Ecto neural progenitor cell (in vitro differentiated cells): ENCODE measurements around the gene EPHB1.
"Not testable (repeated sequence)": the region's sequence is repeated elsewhere in the genome, so short reads cannot be mapped to it uniquely, and the experiment has no call there.

ENCODE experiments used
- DNase-seq: peaks from one replicate; pipeline ENCODE4 v3.0.0-alpha.2; 2018; ENCODE audit warnings: low spot score

Gene EPHB1

DNA sequence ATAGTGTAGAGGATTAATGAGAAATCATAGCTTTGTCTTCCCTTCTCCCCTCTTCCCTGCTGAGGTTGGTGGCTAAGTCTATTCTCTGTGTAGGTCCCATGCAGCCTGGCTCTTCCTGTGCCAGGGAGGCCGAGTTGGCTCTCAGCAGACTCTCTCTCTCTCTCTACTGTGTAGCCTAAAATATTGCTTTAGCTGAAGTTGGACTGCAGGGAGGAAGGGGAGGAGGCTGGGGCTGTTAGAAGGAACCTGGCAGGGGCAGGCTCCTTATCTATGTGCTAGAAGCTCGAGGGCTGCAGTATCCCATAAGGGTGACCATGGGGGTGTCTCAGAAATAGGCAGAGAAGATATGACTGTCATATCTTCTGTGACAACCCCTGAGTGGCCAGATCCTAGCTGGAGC lies 160.8 kb downstream of the EPHB1 start:
- no peak for DNase-seq

DNA sequence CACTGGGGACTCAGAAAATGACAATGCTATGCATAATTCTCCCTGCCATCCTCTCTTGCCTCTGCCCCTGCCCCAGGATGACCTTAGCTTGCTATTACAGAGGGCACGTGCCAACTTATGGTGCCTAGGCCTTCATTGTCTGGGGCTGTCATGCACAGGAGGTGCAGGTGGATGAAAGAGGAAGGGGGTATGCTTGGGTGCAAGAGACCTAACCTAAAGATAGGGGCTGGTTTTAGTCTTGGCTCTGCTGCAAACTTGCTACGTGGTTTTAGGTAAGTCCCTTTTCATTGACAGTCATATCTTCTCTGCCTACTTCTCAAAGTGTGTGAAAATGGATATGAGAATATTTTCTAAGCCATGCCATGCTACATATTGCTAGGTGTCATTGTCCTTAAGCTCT lies 161.3 kb downstream of the EPHB1 start:
- no peak for DNase-seq

DNA sequence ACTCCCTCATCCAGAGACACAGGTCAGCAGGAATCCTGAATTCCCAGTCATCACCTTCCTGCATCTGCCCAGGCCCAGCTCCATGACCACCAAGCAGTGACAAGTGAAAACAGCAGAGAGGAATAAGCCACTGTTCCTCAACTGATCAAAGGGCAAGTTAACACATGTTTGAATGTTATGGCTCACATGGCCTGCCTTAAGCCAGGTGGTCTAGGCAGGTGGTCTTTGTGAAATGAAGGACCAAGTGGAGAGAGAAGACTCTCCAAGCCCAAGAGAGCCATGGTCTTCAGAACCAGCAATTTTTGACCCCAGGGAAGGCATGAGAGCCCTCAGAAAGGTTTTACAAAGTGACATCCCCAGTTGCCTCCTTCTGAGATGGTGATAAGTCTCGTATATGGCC lies 161.8 kb downstream of the EPHB1 start:
- DNase-seq, result no peak

DNA sequence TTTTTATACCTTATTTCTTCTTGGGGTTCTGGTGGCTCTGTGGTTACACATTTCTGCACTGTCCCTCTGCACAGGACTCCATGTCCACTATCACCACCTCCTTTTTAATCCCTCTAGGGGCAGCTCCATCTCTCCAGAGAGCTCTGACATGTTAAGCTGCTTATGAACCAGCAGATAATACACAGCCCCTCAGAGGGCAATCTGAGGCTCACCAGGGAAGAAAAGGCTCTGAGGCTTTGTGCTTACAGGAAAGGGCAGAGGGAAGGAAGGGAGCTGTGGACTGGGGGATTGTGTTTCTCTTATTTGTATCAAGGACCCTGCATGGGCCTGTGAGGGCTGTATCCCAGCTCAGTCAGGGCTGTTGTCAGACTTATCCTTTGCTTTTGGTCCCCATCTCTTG lies 164.5 kb downstream of the EPHB1 start:
- no peak for DNase-seq

DNA sequence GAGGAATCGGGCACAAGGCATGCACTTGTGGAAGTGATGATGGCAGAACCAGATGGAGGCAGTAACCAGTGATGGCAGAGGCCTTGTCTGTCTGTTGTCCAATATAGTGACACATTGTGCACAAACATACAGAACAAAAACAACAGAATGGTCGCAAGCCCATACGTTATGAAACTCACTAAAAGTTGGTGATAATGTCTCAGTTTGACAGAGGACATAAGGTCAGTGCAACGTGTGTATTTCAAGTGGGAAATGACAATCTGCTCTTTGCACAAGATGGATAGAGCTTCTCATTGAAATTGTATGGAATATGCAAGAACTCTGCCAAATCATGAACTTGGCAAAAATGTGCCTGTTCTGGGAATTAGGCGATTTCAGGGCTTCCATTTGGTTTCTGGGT lies 169.2 kb downstream of the EPHB1 start:
- no peak for DNase-seq

DNA sequence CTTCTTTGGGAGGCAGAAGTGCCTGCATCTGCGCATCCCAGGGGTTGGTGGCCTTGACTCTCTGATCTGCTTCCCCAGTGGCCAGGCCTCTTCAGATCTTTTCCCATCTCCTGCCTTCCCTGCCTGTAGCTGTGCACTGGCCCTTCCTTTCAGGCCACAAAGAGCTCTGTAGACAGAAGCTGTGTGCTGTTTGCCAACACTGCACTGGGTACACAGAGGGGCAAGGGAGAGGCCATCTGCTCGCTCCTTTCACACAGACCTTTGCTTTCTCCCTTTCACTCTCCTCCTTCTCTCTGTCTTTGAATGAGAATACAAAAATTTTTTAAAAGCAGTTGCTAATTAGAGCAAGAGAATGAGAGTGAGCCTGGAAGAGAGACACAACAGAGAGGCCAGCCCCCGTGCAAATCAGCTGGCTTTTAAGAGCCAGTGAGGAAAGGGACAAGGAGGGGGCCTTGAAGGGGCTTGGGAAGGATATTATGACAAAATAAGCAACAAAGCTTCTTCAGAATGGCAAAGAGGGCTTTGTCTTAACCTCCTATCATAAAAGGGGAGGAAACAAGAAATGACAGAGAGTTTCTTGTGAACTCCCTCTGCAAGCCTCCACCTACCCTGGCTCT lies 170.9 kb downstream of the EPHB1 start:
- no peak for DNase-seq

DNA sequence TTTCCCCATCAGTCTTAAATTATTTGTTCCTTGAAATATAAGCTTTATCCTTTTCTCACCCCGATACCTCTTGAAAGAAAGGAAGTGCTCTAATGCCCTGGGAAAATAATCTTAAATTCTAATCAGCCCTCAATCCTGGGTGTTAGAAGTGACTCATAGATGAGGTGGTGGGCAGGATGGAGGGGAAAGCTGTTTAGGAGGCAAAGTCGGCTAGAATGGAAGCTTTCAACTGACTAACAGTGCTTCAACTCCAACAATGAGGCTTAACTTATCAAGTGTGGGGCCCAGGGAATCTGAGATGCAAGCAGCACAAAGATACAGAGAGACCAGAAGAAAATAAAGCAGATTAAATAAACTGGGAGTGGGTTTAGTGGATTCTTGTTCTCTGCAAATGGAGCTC lies 175.8 kb downstream of the EPHB1 start:
- DNase-seq, result peak; percentile 45

DNA sequence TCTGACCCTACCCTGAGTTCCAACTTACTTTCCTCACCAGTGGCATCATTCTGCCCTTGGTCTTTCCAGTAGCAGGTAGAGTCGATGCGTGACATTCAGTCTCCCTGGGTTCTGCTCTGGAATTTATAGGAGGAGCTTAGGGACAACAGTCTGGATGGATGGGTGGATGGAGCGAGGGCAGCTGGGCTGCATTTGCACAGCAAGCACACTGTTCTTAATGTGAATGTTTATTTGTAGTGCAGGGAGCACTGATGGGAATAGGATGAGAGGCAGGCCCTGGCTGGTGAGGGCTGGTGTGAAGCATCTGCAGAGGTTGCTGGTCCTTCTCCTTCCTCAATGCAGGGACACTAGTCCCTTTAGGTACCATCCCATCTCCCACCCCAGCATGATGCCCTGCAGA lies 176.2 kb downstream of the EPHB1 start:
- peak; percentile 56 for DNase-seq

DNA sequence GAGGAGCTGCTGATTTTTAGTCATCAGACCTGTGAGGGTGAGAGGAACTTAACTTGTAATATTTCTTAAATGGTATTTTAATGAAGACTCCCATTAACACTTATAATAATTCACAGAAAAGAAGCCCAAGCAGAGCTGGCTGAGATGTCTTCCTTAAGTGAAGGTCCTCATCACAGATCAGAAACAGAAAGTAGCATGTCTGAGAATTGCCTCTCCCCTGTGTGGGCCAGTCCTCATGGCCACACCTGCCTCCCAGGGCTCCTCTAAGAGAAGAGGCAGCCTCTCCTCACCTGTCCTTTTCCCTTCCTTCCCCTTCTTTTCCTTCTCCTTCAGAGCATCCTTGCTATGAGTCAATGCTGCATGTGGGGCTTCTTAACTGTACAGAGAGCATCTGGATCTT lies 176.8 kb downstream of the EPHB1 start:
- DNase-seq, result not testable (repeated sequence)

DNA sequence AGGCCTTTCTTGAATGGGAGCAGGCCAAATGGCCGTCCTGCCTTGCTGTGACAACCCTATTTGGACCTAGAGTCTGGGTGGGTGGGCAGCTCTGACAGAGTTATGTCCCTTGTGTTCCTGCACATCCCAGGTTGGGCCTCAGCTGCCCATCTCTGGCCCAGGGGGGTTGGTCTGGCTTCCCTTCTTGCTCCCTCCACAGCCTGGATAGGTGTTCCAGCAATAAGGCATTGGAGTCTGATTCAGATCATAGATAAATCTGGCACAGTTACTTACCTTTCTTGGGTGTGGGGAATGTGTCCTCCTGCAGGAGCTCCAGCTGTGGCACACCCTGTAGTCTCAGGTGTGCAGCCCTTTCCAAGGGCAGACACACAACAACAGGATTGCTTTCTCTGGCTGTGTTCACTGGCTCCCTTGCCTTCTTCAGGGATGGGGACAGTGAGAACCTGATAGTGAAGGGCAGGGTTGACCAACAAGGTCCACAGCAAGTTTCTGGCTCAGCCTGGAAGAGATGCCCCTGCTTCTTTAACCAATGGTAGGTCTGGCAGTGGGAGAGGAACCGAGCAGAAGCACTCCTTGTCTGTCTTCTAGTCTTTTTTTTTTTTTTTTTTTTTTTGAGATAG lies 177.9 kb downstream of the EPHB1 start:
- no peak for DNase-seq

DNA sequence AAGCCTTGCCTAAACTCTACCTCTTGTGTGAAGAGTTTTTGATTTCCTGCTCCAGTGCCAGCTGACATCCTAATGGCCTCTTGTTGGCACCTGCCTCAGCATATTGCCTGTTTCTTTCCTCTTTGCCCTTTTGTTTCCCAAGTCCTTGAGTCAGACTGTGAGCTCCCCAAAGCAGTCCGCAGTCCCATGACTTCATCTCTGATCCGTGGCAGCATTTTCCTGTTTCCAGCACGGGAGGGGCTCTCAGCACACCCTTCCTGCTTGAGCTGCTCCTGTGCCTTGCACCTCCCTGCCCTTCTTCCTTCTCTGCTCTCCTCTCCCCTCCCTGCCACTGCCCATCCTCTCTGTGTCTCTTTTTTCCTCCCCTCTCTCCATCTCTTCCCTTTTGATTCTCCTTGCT lies 179.6 kb downstream of the EPHB1 start:
- DNase-seq, result no peak

DNA sequence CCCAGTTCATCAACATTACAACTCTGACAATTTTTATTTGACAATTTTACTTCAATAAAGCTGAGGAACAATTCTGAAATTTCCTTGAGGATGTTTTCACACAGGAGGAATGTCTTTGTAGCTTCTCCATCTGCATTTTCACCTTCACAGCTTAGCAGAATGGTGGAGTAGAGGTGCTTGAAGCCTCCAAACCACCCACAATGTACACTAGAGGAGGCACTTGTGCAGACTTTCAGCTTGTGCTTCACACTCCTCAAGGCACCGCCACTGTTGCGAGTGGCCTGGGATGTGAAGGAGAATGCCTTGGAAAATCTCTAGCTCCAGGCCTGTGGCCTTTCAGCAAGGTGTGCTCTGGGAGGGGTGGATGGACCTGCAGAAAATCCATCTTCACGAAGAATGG lies 181.9 kb downstream of the EPHB1 start:
- no peak for DNase-seq

DNA sequence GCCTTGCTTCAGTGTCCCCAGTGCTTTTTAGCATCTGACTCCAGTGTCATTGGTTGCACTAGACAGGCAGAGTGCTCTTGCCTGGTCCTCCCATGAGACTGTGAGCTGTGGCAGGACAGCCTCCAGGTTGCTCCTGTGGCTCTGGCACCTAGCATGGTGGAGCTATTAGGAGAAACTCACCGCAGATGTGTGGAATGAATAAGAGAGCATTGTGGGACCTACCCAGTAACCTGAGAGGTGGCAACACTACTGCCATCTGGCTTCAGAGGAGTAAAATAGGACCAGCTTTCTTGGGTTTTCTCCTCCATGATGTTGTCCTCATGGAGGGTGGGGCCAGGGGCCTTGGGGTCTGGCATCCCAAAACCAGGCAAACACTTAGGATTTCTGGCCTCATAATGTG lies 183.6 kb downstream of the EPHB1 start:
- no peak for DNase-seq

DNA sequence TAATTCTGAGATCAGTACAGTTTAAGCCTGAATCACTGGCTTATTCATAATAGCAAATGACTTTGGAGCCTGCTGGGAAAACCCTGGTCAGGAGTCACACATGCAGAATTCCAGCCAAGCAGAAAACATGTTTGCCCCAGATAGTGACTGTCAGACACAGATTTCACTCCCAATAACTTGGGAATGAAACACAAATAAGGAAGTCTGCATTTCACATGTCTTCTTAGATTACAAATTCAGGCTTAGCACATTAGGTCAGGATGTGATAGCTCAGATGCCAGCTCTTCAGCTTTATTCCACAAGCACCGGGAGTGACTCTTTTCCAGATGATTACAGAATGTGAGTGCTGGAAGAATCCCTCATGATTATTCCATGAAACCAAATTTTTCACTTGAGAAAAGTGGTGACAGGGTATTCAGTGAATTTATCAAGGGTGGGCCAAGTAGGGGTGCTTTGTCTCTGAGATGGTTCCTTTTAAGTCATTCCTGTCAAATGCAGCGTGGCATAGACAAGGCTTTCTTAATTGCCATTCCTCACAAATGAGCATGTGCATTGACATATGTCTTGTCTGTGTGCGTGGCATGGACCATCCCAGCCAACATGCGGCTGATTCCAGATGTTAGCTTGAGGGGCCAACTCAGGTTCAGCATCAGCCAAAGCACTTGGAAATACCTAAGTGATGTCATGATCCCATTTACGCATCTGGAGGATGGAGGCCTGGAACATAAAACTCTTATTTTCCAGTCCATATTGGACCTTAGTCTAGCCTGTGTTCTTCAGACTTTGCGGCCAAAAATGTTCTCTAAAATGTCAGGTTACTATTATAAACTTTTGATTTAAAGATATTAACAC lies 191.0 kb downstream of the EPHB1 start:
- DNase-seq, result no peak

DNA sequence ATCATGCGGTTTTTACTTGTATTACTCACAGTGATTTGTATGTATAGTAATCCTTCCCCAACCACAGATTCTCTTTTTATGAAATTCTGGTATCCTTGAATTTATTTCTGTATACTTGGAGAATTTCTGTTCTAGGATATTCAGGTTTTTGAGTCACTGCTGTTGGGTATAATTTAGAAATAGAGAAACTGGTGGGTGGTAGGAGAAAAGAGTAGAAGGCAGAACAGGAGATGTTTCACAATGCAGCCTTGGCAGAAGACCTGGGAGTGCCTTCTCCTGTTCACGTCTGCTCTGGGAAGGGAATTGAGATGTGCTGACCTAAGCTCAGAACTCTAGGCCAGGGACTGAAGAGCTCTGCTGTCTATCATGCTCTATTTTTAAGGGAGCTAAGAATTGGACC lies 193.6 kb downstream of the EPHB1 start:
- DNase-seq, result no peak

DNA sequence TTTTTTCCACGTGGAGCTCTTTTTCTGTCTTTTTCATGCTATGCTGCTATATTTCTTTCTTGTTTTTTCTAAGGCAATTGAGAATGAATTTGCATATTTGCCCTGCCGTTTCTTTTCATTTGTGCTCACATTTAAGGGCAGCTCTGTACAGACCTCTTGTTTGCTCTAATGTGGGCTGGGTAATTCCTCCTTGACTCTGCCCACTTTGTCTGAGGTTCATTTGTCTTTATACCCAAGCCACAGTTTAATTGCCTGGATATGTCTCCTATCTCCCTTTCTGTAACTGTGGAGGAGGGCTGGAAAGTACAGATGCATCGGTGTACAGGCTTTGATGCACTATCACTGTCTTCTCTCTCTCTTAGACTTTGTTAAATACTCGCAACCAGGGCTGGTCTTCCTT lies 195.9 kb downstream of the EPHB1 start:
- no peak for DNase-seq

DNA sequence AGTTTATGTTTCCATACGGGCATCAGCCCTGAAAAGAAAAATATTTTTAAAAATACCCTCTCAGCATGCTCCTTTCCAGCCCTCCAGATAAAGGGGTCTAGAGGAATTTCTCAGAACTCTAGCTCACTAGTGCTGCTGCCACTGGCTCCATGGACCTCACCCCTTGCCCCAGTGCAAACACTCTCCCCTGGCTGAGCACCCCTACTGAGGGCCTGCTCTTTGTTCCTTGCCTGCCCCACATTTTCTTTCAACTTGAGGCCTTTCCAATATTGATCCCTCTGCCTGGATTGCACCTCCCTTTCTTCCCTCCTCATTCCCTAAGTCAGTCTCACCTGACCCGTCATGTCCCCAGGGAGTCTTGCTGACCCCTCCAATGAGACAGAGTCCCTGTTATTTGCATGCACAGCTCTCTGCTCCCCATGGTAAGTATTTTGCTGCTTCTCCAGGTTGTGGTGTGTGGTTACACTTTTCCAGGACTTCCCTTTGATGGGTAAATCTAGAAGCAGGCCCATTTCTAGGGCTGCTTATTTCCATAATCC lies 196.5 kb downstream of the EPHB1 start:
- DNase-seq, result no peak

DNA sequence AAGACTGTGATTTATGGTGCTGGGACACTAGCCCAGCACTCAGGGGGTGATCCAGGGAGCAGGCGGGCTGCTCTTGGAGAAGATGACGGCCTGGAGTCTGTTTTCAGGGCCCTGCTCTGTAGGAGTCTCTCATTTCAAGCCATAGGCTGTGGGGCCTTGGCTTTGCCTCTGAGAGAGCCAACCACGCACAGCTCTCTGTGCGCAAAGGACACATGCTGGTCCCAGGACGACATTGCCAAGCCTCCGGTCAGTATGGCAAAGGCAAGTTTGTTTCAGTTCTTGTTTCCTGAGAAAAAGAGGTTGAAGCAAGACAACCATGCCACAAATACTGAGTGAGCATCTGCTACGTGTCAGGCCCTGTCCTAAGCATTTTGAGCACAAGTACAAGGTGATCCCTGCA lies 197.1 kb downstream of the EPHB1 start:
- no peak for DNase-seq

DNA sequence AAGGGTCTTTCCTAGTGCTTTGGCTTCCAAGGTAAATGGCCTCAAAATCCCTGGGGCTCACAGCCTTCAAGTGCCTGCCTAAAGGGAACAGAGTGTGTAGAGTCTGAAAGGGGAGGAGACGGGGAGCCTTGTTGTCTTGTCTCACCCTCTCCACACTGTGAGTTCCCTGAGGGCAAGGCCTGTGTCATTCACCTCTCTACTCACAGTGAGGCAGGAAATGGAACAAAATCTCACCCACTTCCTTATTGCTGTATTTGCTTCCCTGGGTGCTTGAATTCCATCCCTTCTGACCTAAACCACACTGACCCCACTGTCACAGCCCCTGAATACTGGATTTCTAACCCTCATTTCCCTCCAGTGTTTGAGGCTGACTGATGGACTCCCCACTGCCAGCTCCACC lies 197.5 kb downstream of the EPHB1 start:
- no peak for DNase-seq

DNA sequence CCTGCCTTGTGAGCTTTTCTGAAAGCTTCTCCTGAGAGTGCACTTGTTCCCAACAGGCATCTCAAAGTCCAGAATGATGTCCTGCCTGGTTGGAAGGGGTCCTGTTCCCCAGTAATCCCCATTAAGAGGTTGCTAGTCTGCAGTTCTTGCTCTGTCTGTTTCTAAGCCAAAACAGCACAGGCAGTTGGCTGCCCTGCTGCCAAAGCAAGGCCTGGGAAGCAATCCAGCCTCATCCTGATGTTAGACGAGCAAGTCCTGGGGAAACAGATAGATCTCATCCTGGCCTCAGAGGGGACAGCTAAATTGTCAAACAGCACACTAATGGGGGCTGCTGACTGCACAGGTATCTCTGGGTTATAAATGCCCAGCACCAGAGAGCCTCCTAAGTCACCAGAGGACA lies 198.0 kb downstream of the EPHB1 start:
- no peak for DNase-seq

DNA sequence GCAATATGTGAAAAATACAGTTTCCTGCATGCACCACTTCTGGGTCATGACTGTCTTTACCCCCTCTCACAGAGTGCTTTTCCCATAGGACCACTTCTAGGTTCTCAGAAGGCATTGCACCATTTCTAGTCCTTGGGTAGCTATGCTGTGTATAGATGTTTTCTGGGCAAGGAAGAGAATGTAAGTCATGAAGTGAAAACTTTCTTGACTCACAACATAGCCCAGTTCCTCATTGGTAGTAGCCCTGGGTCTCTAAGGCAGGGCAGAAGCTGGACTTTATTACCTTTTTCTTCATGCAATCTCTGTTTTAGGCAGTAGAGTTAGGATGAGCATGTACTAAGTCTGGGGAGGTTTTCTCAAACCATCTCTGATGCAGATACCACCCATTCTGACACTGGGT lies 203.1 kb downstream of the EPHB1 start:
- DNase-seq, result no peak

DNA sequence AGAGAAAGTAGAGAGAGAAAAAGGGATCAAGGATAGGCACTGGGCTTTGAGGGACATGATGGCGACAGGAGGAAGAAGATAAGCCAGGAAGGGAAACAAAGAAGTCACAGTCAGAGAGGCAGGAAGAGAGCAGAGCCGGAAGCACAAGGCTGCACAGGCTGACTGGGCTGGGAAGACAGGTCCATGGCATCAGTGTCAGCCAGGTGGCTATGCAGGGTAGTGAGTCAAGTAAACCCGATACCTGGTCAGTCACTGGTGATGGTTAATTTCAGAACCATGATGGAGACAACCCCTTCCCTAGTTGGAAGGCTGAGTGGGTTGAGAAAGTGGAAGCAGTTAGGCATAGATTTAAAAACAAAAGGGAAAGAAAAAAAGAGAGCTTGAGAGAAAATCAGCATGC lies 203.8 kb downstream of the EPHB1 start:
- no peak for DNase-seq

DNA sequence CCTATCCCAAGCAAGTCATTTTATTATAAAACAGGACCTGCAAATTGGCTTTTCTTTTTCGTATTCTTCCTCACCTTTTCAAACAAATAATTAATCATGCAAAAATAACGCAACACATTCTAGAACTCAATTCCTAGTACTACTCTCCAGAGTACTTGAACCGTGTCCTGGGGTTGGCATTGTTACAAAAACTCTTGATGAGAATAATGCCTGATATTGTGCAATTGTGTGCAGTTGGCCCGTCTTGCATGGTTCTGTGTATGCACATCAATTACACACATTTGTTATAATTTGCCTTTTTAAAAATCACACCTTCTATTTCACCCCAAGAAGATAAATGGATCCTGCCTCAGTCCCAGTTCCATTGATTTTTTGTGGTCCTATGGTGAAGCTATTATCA lies 205.4 kb downstream of the EPHB1 start:
- no peak for DNase-seq
